Esophagus squamous epithelium (tissue), 5 donors: ENCODE data around the gene ADAMTSL3. TPM values are rescaled to one million over a fixed set of nuclear protein-coding genes. Genes with fewer than 3 reads are reported as not detected.

Experiments used
- DNase-seq: peaks from one replicate; lab custom pipeline; 2025; lab: John Stamatoyannopoulos, UW
- H3K27ac ChIP-seq, 4 donors: fragments of 200-600 bp; sonication (generic); one replicate each; pipeline ENCODE4 v1.5.1; 2016 to 2019; ENCODE audit warnings: mild to moderate bottlenecking in 1 of 4
- H3K27me3 ChIP-seq, 4 donors: fragments of 200-600 bp; sonication (generic); 1 replicate in 3 of 4; 2 replicates in 1 of 4; pipeline versions ENCODE4 v1.5.1 to v1.6.0; 2017 to 2021; ENCODE audit warnings: antibody characterized with exemption in 1 of 4
- H3K36me3 ChIP-seq, 3 donors: fragments of 200-600 bp; sonication (generic); one replicate each; pipeline ENCODE4 v1.5.1; 2016 to 2019
- H3K4me1 ChIP-seq, 3 donors: fragments of 200-600 bp; sonication (generic); one replicate each; pipeline ENCODE4 v1.5.1; 2017 to 2019
- H3K4me3 ChIP-seq, 4 donors: fragments of 200-600 bp; sonication (generic); 1 replicate in 3 of 4; 2 replicates in 1 of 4; pipeline ENCODE4 v1.5.1; 2016 to 2019; ENCODE audit warnings: mild to moderate bottlenecking in 2 of 4, moderate library complexity in 1 of 4
- H3K9me3 ChIP-seq, 3 donors: fragments of 200-600 bp; sonication (generic); one replicate each; pipeline ENCODE4 v1.5.1; 2016 to 2019
- CTCF ChIP-seq, 6 experiments: fragments of 450-650 bp in 4 of 6; fragments of 200-600 bp in 2 of 6; sonication (generic) in 2 of 6; IDR thresholded peaks; one replicate each; pipeline ENCODE4 v1.5.1; 2016 to 2019; ENCODE audit warnings: antibody characterized with exemption in 6 of 6, mild to moderate bottlenecking in 4 of 6, moderate library complexity in 4 of 6
- POLR2A ChIP-seq, 4 donors: fragments of 450-650 bp; IDR thresholded peaks; one replicate each; pipeline ENCODE4 v1.6.1; 2017; ENCODE audit warnings: antibody characterized with exemption in 4 of 4, mild to moderate bottlenecking in 4 of 4, moderate library complexity in 3 of 4
- WGBS, 2 donors: methylation state at CpG; one replicate each; pipeline ENCODE4 v1.1.5; 2018; 5-methylcytosine and 5-hydroxymethylcytosine counted together
- intact Hi-C: fragments of 100-400 bp; cut with DNase I; formaldehyde crosslinking; loops from one replicate; pipeline ENCODE4 v1.15.0; 2022
- total RNA-seq, 4 donors: library from RNA; depleted of rRNA; stranded (reverse); fragments of >200 nt; gene quantifications; one replicate each; pipeline ENCODE4 v1.1.0, GENCODE V29; 2016
- donor health status: DM: yes; HTN: yes; CAD: no.

ADAMTSL3 gene
- 1 to 10 TPM in 2 of 4 donors, under 1 TPM in 2; 0.11 to 3.2 (median 0.79) TPM for total RNA-seq

GRCh38 chr15:83653639-83654378, at the start of gene ADAMTSL3:
Gene ADAMTSL3, plus strand, starts transcription at chr15:83654123. Its CDS starts 1,639 bp downstream, at chr15:83655762.
- H3K9me3 ChIP-seq, result no peaks in the 10 kb centered on the region
- peak within 1 kb of the TSS; percentile 22 to 68 (median 42) for H3K4me3 ChIP-seq
- peak in 1 of 6 experiments; percentile 12 for TF ChIP-seq CTCF (IDR thresholded peaks at IDR 0.05)
- no peak for TF ChIP-seq POLR2A (IDR thresholded peaks at IDR 0.05)
- no peak for DNase-seq
- H3K4me1 ChIP-seq, result peaks cover 4 to 36% (median 7%) of the 10 kb centered on the region in 3 donors
- peak within 1 kb of the TSS in 3 of 4 donors; percentile 33 to 78 (median 66) for H3K27ac ChIP-seq
- intact Hi-C loops, result no loop called here
- WGBS, 2 donors, result no CpG with 5 or more reads among the region's 105 CpGs
- peaks cover 0 to 85% (median 6%) of the 10 kb centered on the region in 4 donors for H3K27me3 ChIP-seq
- no peaks in the 10 kb centered on the region for H3K36me3 ChIP-seq

GRCh38 chr15:83604549-83604948, 49.4 kb upstream of the ADAMTSL3 start:
- H3K4me1 ChIP-seq, result no peaks in the 10 kb centered on the region
- DNase-seq, result no peak
- H3K27me3 ChIP-seq, result no peaks in the 10 kb centered on the region
- no peaks in the 10 kb centered on the region for H3K36me3 ChIP-seq
- TF ChIP-seq CTCF (IDR thresholded peaks at IDR 0.05), result no peak
- TF ChIP-seq POLR2A (IDR thresholded peaks at IDR 0.05), result no peak
- intact Hi-C loops, result no loop called here
- no peak overlapping the region for H3K4me3 ChIP-seq
- H3K9me3 ChIP-seq, result no peaks in the 10 kb centered on the region
- peak overlapping the region in 1 of 4 donors; percentile 13 for H3K27ac ChIP-seq
- 65 to 84% methylated on average over 1 of the region's 1 CpG for WGBS, 2 donors

GRCh38 chr15:83605111-83605945, 48.6 kb upstream of the ADAMTSL3 start:
- no peak for DNase-seq
- 38 to 50% methylated on average over 7 of the region's 7 CpGs for WGBS, 2 donors
- H3K27ac ChIP-seq, result peak overlapping the region in 1 of 4 donors; percentile 13
- H3K9me3 ChIP-seq, result no peaks in the 10 kb centered on the region
- intact Hi-C loops, result no loop called here
- no peaks in the 10 kb centered on the region for H3K27me3 ChIP-seq
- H3K4me1 ChIP-seq, result no peaks in the 10 kb centered on the region
- no peaks in the 10 kb centered on the region for H3K36me3 ChIP-seq
- no peak overlapping the region for H3K4me3 ChIP-seq
- TF ChIP-seq POLR2A (IDR thresholded peaks at IDR 0.05), result no peak
- no peak for TF ChIP-seq CTCF (IDR thresholded peaks at IDR 0.05)

GRCh38 chr15:83610132-83610531, 43.8 kb upstream of the ADAMTSL3 start:
- no peak overlapping the region for H3K4me3 ChIP-seq
- no peak for TF ChIP-seq CTCF (IDR thresholded peaks at IDR 0.05)
- no peak for TF ChIP-seq POLR2A (IDR thresholded peaks at IDR 0.05)
- no peaks in the 10 kb centered on the region for H3K27me3 ChIP-seq
- no peaks in the 10 kb centered on the region for H3K4me1 ChIP-seq
- intact Hi-C loops, result no loop called here
- H3K27ac ChIP-seq, result no peak overlapping the region
- no peak for DNase-seq
- H3K9me3 ChIP-seq, result no peaks in the 10 kb centered on the region
- 60 to 81% methylated on average over 2 to 3 of the region's 3 CpGs for WGBS, 2 donors
- H3K36me3 ChIP-seq, result no peaks in the 10 kb centered on the region
